GM18861 (cell line): ENCODE results near the gene PAEP.

ENCODE experiments used
- ATAC-seq: cut with Tn5 transposase; IDR thresholded peaks from one replicate; pipeline ENCODE4 v1.9.1; 2021; ENCODE audit not compliant: unreplicated experiment

Gene PAEP

GRCh38 chr9:135574943-135575342 is 13.4 kb downstream of the PAEP start:
- ATAC-seq: no peak

- no peak for ATAC-seq
Observed at GRCh38 chr9:135575995-135576631, 14.6 kb downstream of the PAEP start.

- no peak for ATAC-seq
Observed at GRCh38 chr9:135577256-135577655, 15.7 kb downstream of the PAEP start.

GRCh38 chr9:135579356-135579755 is 17.8 kb downstream of the PAEP start:
- ATAC-seq: no peak

- no peak for ATAC-seq
Observed at GRCh38 chr9:135579889-135580660, 18.5 kb downstream of the PAEP start.

- no peak for ATAC-seq
Observed at GRCh38 chr9:135580664-135581380, 19.3 kb downstream of the PAEP start.

- no peak for ATAC-seq
Observed at GRCh38 chr9:135581636-135582426, 20.3 kb downstream of the PAEP start.

- no peak for ATAC-seq
Observed at GRCh38 chr9:135582541-135582940, 21.0 kb downstream of the PAEP start.

- ATAC-seq: no peak
Observed at GRCh38 chr9:135582966-135583687, 21.6 kb downstream of the PAEP start.

GRCh38 chr9:135583688-135584011 is 22.1 kb downstream of the PAEP start:
- no peak for ATAC-seq

- no peak for ATAC-seq
Observed at GRCh38 chr9:135584371-135584770, 22.8 kb downstream of the PAEP start.

GRCh38 chr9:135584934-135585333 is 23.4 kb downstream of the PAEP start:
- ATAC-seq: no peak

- no peak for ATAC-seq
Observed at GRCh38 chr9:135586601-135587109, 25.1 kb downstream of the PAEP start.

GRCh38 chr9:135587658-135588057 is 26.1 kb downstream of the PAEP start:
- ATAC-seq: no peak

GRCh38 chr9:135588371-135588770 is 26.8 kb downstream of the PAEP start:
- ATAC-seq: no peak

- ATAC-seq: no peak
Observed at GRCh38 chr9:135588886-135589595, 27.5 kb downstream of the PAEP start.

GRCh38 chr9:135589596-135590485 is 28.3 kb downstream of the PAEP start:
- ATAC-seq: no peak

- ATAC-seq: no peak
Observed at GRCh38 chr9:135590486-135591079, 29.0 kb downstream of the PAEP start.
